A549 treated with AZD9567 at 1 μM for 4 hours (cell line): ENCODE data around the gene PCDH17. TPM values are rescaled to one million over a fixed set of nuclear protein-coding genes. Genes with fewer than 3 reads are reported as not detected.

ENCODE experiments used
- total RNA-seq: library from RNA; stranded (reverse); fragments of 200-300 nt; extraction: Qiagen RNA extraction; gene quantifications from 5 replicates; pipeline ENCODE4 v1.2.3, GENCODE V29; 2022; ENCODE audit not compliant: insufficient read depth

PCDH17 gene, protein sequence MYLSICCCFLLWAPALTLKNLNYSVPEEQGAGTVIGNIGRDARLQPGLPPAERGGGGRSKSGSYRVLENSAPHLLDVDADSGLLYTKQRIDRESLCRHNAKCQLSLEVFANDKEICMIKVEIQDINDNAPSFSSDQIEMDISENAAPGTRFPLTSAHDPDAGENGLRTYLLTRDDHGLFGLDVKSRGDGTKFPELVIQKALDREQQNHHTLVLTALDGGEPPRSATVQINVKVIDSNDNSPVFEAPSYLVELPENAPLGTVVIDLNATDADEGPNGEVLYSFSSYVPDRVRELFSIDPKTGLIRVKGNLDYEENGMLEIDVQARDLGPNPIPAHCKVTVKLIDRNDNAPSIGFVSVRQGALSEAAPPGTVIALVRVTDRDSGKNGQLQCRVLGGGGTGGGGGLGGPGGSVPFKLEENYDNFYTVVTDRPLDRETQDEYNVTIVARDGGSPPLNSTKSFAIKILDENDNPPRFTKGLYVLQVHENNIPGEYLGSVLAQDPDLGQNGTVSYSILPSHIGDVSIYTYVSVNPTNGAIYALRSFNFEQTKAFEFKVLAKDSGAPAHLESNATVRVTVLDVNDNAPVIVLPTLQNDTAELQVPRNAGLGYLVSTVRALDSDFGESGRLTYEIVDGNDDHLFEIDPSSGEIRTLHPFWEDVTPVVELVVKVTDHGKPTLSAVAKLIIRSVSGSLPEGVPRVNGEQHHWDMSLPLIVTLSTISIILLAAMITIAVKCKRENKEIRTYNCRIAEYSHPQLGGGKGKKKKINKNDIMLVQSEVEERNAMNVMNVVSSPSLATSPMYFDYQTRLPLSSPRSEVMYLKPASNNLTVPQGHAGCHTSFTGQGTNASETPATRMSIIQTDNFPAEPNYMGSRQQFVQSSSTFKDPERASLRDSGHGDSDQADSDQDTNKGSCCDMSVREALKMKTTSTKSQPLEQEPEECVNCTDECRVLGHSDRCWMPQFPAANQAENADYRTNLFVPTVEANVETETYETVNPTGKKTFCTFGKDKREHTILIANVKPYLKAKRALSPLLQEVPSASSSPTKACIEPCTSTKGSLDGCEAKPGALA (N-terminal part only)
- total RNA-seq: 0.01 TPM in 1 of 5 replicates, not detected in the others

GRCh38 chr13:57631596-57632275, at the start of gene PCDH17:
Gene PCDH17, plus strand, starts transcription at chr13:57631744. Its CDS starts 803 bp downstream, at chr13:57632547.

